GM18511 (cell line): Measurements from ENCODE around the gene SRSF7.
"Not testable (repeated sequence)": the region's sequence is repeated elsewhere in the genome, so short reads cannot be mapped to it uniquely, and the experiment has no call there.

ENCODE experiments used
- ATAC-seq: cut with Tn5 transposase; IDR thresholded peaks from one replicate; pipeline ENCODE4 v1.9.1; 2021; ENCODE audit warnings: mild to moderate bottlenecking, moderate library complexity; ENCODE audit not compliant: unreplicated experiment

Gene SRSF7

GRCh38 chr2:38754506-38754905 lies 3.3 kb upstream of the SRSF7 start:
- no peak for ATAC-seq

- ATAC-seq, result no peak
Measured at GRCh38 chr2:38754049-38754448, 2.9 kb upstream of the SRSF7 start.

- no peak for ATAC-seq
Measured at GRCh38 chr2:38751596-38752410, 642 bp upstream of the SRSF7 start.

- peak; percentile 35 for ATAC-seq
Measured at GRCh38 chr2:38750011-38750890, 910 bp downstream of the SRSF7 start.

GRCh38 chr2:38748943-38749804 lies 2.0 kb downstream of the SRSF7 start:
- no peak for ATAC-seq

GRCh38 chr2:38748391-38748790 lies 2.8 kb downstream of the SRSF7 start:
- ATAC-seq, result no peak

- no peak for ATAC-seq
Measured at GRCh38 chr2:38747819-38748218, 3.3 kb downstream of the SRSF7 start.

GRCh38 chr2:38747007-38747424 lies 4.1 kb downstream of the SRSF7 start:
- ATAC-seq, result no peak

- no peak for ATAC-seq
Measured at GRCh38 chr2:38745267-38745666, 5.9 kb downstream of the SRSF7 start.

- no peak for ATAC-seq
Measured at GRCh38 chr2:38744399-38744780, 6.8 kb downstream of the SRSF7 start.

- ATAC-seq, result no peak
Measured at GRCh38 chr2:38743672-38744398, 7.3 kb downstream of the SRSF7 start.

GRCh38 chr2:38742797-38743559 lies 8.2 kb downstream of the SRSF7 start:
- no peak for ATAC-seq

- ATAC-seq, result no peak
Measured at GRCh38 chr2:38740851-38741731, 10.1 kb downstream of the SRSF7 start.

- no peak for ATAC-seq
Measured at GRCh38 chr2:38739524-38739923, 11.6 kb downstream of the SRSF7 start.

- ATAC-seq, result no peak
Measured at GRCh38 chr2:38737925-38738324, 13.2 kb downstream of the SRSF7 start.

GRCh38 chr2:38737000-38737698 lies 14.0 kb downstream of the SRSF7 start:
- ATAC-seq, result not testable (repeated sequence)

- no peak for ATAC-seq
Measured at GRCh38 chr2:38735999-38736320, 15.2 kb downstream of the SRSF7 start.
